OCI-LY7 (cell line): Measurements from ENCODE around the gene MS4A14. TPM values are rescaled to one million over a fixed set of nuclear protein-coding genes. Genes with fewer than 3 reads are reported as not detected.

ENCODE experiments used
- BruUV-seq: library from RNA; stranded (reverse); fragments of 400-500 nt; replicated peaks from 2 replicates; lab custom pipeline; 2021; lab: Mats Ljungman, UMichigan
- CTCF ChIA-PET: fragments of 300-600 bp; sonication (Branson Sonifier 250); formaldehyde crosslinking; loops from one replicate; lab custom pipeline; 2022; ENCODE audit warnings: antibody characterized with exemption; ENCODE audit not compliant: unreplicated experiment; lab: Charles Lee
- POLR2A ChIA-PET: fragments of 300-600 bp; sonication (Branson Sonifier 250); formaldehyde crosslinking; loops from one replicate; lab custom pipeline; 2022; ENCODE audit warnings: antibody characterized with exemption; lab: Charles Lee
- DNase-seq: peaks from one replicate; pipeline ENCODE4 v3.0.0-alpha.2; 2015; ENCODE audit warnings: low spot score
- H2AFZ ChIP-seq: fragments of 200-600 bp; sonication (generic), shearing (Covaris generic); 2 replicates; pipeline ENCODE4 v1.6.1; 2014; ENCODE audit warnings: mild to moderate bottlenecking, antibody characterized with exemption, low read length, moderate library complexity
- H3K27ac ChIP-seq: fragments of 200-600 bp; sonication (generic); 2 replicates; pipeline ENCODE4 v1.5.1; 2014; ENCODE audit warnings: mixed run types, low read depth, mild to moderate bottlenecking, moderate library complexity, low read length, inconsistent platforms; ENCODE audit not compliant: poor library complexity, severe bottlenecking
- H3K36me3 ChIP-seq: fragments of 200-600 bp; sonication (generic); 2 replicates; pipeline ENCODE4 v1.6.1; 2014; ENCODE audit warnings: mild to moderate bottlenecking, antibody characterized with exemption, low read length, moderate library complexity, mixed read lengths; ENCODE audit not compliant: insufficient read depth
- H3K4me1 ChIP-seq: fragments of 200-600 bp; sonication (generic); 2 replicates; pipeline ENCODE4 v1.5.1; 2014; ENCODE audit warnings: mild to moderate bottlenecking, low read length; ENCODE audit not compliant: insufficient read depth, poor library complexity, severe bottlenecking
- H3K4me2 ChIP-seq: fragments of 200-600 bp; sonication (generic); 2 replicates; pipeline ENCODE4 v1.6.1; 2014; ENCODE audit warnings: mild to moderate bottlenecking, low read length
- H3K4me3 ChIP-seq: fragments of 200-600 bp; sonication (generic); 2 replicates; pipeline ENCODE4 v1.5.1; 2014; ENCODE audit warnings: mild to moderate bottlenecking, low read depth, low read length; ENCODE audit not compliant: poor library complexity, severe bottlenecking
- H3K79me2 ChIP-seq: fragments of 200-600 bp; sonication (generic); 2 replicates; pipeline ENCODE4 v1.6.1; 2016; ENCODE audit warnings: low read depth, mild to moderate bottlenecking, low read length, moderate library complexity, mixed read lengths; ENCODE audit not compliant: insufficient read depth
- H3K9me2 ChIP-seq: fragments of 200-600 bp; sonication (generic); 2 replicates; pipeline ENCODE4 v1.6.1; 2016; ENCODE audit warnings: mild to moderate bottlenecking, low read length, mixed read lengths; ENCODE audit not compliant: insufficient read depth
- H3K9me3 ChIP-seq: fragments of 200-600 bp; sonication (generic); 2 replicates; pipeline ENCODE4 v1.6.1; 2014; ENCODE audit warnings: mild to moderate bottlenecking, mixed run types, low read length, mixed read lengths
- H4K20me1 ChIP-seq: fragments of 200-600 bp; sonication (generic); 2 replicates; pipeline ENCODE4 v1.6.1; 2014; ENCODE audit warnings: mild to moderate bottlenecking, antibody characterized with exemption, low read length, moderate library complexity, mixed read lengths; ENCODE audit not compliant: insufficient read depth
- EZH2phosphoT487 ChIP-seq: fragments of 200-600 bp; sonication (generic); IDR thresholded peaks from 2 replicates; pipeline ENCODE4 v1.6.1; 2018; ENCODE audit warnings: low read depth, borderline replicate concordance, mild to moderate bottlenecking, mixed run types, antibody characterized with exemption, low read length, moderate library complexity, mixed read lengths
- intact Hi-C: fragments of 100-400 bp; cut with micrococcal nuclease; formaldehyde crosslinking; loops from one replicate; pipeline ENCODE4 v1.10.0; 2022; ENCODE audit not compliant: unreplicated experiment
- total RNA-seq, 2 experiments: library from RNA; depleted of rRNA in 1 of 2; stranded (reverse); fragments of >200 nt in 1 of 2; shearing (Covaris generic) in 1 of 2; gene quantifications; 2 replicates each; pipeline ENCODE4 v1.2.3, GENCODE V29; 2014 to 2022
- TF ChIP-seq, protein P1 (sequence below): fragments of 200-600 bp; sonication (generic); conservative IDR thresholded peaks from 2 replicates; pipeline ENCODE4 v1.5.1; 2014; ENCODE audit warnings: mild to moderate bottlenecking, antibody characterized with exemption, low read length, moderate library complexity, mixed read lengths

Gene MS4A14
- total RNA-seq, 2 experiments from 2014 or later, result not detected

DNA sequence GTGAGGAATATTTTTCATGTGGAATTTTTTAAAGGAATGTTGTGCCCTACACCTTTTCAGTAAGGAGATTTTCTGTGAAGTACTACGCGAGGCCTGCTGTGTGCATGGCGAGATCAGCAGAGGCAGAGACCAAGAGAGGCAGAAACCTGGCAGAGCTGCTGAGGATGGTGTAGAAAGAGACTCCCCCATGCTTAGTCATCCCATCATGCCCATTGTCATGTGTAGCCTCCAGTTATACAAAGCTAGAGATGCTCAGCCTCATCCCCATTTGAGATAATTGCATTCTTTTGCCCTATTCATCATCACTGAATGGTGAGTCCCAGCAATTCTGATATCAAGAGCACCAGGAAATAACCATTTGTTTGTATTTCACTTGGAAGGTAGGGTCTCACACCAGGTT lies 20.9 kb upstream of the MS4A14 start:
- intact Hi-C loops, result no loop called here
- DNase-seq, result no peak
- TF ChIP-seq EZH2phosphoT487, result no peak
- TF ChIP-seq, protein P1, sequence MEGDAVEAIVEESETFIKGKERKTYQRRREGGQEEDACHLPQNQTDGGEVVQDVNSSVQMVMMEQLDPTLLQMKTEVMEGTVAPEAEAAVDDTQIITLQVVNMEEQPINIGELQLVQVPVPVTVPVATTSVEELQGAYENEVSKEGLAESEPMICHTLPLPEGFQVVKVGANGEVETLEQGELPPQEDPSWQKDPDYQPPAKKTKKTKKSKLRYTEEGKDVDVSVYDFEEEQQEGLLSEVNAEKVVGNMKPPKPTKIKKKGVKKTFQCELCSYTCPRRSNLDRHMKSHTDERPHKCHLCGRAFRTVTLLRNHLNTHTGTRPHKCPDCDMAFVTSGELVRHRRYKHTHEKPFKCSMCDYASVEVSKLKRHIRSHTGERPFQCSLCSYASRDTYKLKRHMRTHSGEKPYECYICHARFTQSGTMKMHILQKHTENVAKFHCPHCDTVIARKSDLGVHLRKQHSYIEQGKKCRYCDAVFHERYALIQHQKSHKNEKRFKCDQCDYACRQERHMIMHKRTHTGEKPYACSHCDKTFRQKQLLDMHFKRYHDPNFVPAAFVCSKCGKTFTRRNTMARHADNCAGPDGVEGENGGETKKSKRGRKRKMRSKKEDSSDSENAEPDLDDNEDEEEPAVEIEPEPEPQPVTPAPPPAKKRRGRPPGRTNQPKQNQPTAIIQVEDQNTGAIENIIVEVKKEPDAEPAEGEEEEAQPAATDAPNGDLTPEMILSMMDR, result no peak
- no peak overlapping the region for H3K4me2 ChIP-seq
- ChIA-PET POLR2A (no interaction called here), CTCF (no interaction called here)
- H3K27ac ChIP-seq, result no peak overlapping the region
- no peaks in the 10 kb centered on the region for H3K9me2 ChIP-seq
- H4K20me1 ChIP-seq, result no peaks in the 10 kb centered on the region
- peaks cover 34% of the 10 kb centered on the region for H3K4me1 ChIP-seq
- H3K9me3 ChIP-seq, result no peaks in the 10 kb centered on the region
- H2AFZ ChIP-seq, result no peak overlapping the region
- no peaks in the 10 kb centered on the region for H3K79me2 ChIP-seq
- no peaks in the 10 kb centered on the region for H3K36me3 ChIP-seq
- BruUV-seq, result no TSS peak
- H3K4me3 ChIP-seq, result no peak overlapping the region

GRCh38 chr11:60376601-60377000 lies 19.7 kb upstream of the MS4A14 start:
- no peaks in the 10 kb centered on the region for H3K79me2 ChIP-seq
- no peak for DNase-seq
- H3K4me3 ChIP-seq, result no peak overlapping the region
- H4K20me1 ChIP-seq, result no peaks in the 10 kb centered on the region
- CTCF ChIA-PET, result no interaction called here
- intact Hi-C loops, result loop anchor here (2.0 kb wide), 1 partner anchor 70 kb away; no protein-coding TSS in a partner anchor
- no TSS peak for BruUV-seq
- no peak overlapping the region for H2AFZ ChIP-seq
- POLR2A ChIA-PET, result interaction anchor here (2.1 kb wide), 1 partner anchor 8 kb away, joined by 15 read pairs; no protein-coding TSS in a partner anchor
- peaks cover 34% of the 10 kb centered on the region for H3K4me1 ChIP-seq
- no peaks in the 10 kb centered on the region for H3K9me3 ChIP-seq
- no peak overlapping the region; the same call in 1 of the 2 replicates for H3K4me2 ChIP-seq
- H3K36me3 ChIP-seq, result no peaks in the 10 kb centered on the region
- TF ChIP-seq EZH2phosphoT487, result no peak
- TF ChIP-seq, protein P1, result no peak
- H3K27ac ChIP-seq, result no peak overlapping the region
- H3K9me2 ChIP-seq, result no peaks in the 10 kb centered on the region

DNA sequence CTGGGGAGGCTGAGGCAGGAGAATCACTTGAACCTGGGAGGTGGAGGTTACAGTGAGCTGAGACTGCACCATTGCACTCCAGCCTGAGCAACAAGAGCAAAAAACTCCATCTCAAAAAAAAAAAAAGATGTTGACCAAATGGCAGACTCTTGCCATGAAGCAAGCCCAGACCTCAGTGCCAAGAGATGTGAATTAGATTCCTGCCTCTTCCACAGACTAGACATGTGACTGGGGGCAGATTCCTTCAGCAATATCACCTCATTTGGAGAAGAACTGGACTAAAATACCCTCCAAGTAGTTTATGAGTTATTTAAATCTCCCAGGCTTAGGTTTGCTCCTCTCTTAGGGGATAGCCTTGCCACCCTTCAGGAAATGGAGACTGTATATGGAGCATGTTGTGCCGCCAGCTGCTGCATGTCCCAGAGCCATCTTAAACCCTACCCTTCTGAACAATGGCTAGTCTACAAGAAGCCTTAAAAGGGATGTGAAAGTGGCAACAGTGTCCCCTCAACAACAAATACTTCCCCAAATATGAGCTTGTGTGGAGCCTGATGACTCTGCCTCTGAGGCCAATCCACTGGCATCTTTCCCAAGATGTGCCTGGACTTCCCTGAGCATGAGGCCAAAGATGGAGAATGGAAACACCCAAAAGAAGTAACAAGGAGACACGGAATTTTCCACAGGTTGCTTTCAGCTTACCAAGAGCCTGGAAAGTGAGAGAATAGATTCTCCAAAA lies 18.7 kb upstream of the MS4A14 start:
- ChIA-PET POLR2A (interaction anchor here (0.6 to 2.1 kb wide), 11 partner anchors 9 to 426 kb away, joined by 3 to 15 read pairs (median 6); partner anchors contain the start of gene MS4A1), CTCF (interaction anchor here (1.2 kb wide), 1 partner anchor 105 kb away, joined by 3 read pairs; no protein-coding TSS in a partner anchor)
- no peaks in the 10 kb centered on the region for H3K9me2 ChIP-seq
- peak; percentile 80 for DNase-seq
- H4K20me1 ChIP-seq, result no peaks in the 10 kb centered on the region
- no peaks in the 10 kb centered on the region for H3K79me2 ChIP-seq
- H3K4me1 ChIP-seq, result peaks cover 34% of the 10 kb centered on the region
- intact Hi-C loops, result loop anchor here (1.0 to 2.0 kb wide), 2 partner anchors 69 to 78 kb away; partner anchors contain the start of gene MS4A1
- TF ChIP-seq, protein P1, result no peak
- TF ChIP-seq EZH2phosphoT487, result no peak
- H3K27ac ChIP-seq, result peak overlapping the region; percentile 77
- H2AFZ ChIP-seq, result peak overlapping the region; percentile 27; the same call in 1 of the 2 replicates
- no peaks in the 10 kb centered on the region for H3K36me3 ChIP-seq
- BruUV-seq, result no TSS peak
- H3K9me3 ChIP-seq, result no peaks in the 10 kb centered on the region
- H3K4me3 ChIP-seq, result peak overlapping the region; percentile 52
- peak overlapping the region; percentile 83 for H3K4me2 ChIP-seq
